H1 (cell line): ENCODE measurements around the gene NEURL1B. TPM values are rescaled to one million over a fixed set of nuclear protein-coding genes. Genes with fewer than 3 reads are reported as not detected.

ENCODE experiments used
- CTCF ChIA-PET: fragments of 300-600 bp; sonication (Branson Sonifier 250); formaldehyde crosslinking; loops from one replicate; lab custom pipeline; 2021; ENCODE audit not compliant: partially characterized antibody; lab: Charles Lee
- POLR2A ChIA-PET: fragments of 300-600 bp; sonication (Branson Sonifier 250); formaldehyde crosslinking; loops from one replicate; lab custom pipeline; 2021; ENCODE audit warnings: inconsistent platforms; ENCODE audit not compliant: partially characterized antibody; lab: Charles Lee
- DNase-seq, 2 experiments: peaks; one replicate each; pipeline versions ENCODE4 v3.0.0 to v3.0.0-alpha.2; 2010 to 2022; ENCODE audit warnings: low spot score in 2 of 2, low read depth in 1 of 2, mixed read lengths in 1 of 2
- FAIRE-seq: peaks from 2 replicates; lab custom pipeline; 2011; peaks lifted over from hg19 to GRCh38; lab: Jason Lieb, UNC
- H2AFZ ChIP-seq: 2 replicates; pipeline ENCODE4 v1.8.1; 2012; ENCODE audit warnings: low read length, inconsistent platforms
- H2AK5ac ChIP-seq: 2 replicates; pipeline ENCODE4 v1.6.1; 2013; ENCODE audit warnings: low read depth, low read length
- H2BK120ac ChIP-seq: replicated peaks from 2 replicates; pipeline ENCODE3; 2013; ENCODE audit warnings: low read depth, low read length, inconsistent platforms
- H2BK12ac ChIP-seq: 2 replicates; pipeline ENCODE4 v1.6.1; 2013; ENCODE audit warnings: low read depth, low read length
- H2BK15ac ChIP-seq: 2 replicates; pipeline ENCODE4 v1.6.1; 2013; ENCODE audit warnings: low read length
- H2BK20ac ChIP-seq: 2 replicates; pipeline ENCODE4 v1.6.1; 2013; ENCODE audit warnings: low read length
- H2BK5ac ChIP-seq: 2 replicates; pipeline ENCODE4 v1.6.1; 2013; ENCODE audit warnings: low read depth, low read length
- H3K14ac ChIP-seq: 2 replicates; pipeline ENCODE4 v1.6.1; 2013; ENCODE audit warnings: inconsistent platforms; ENCODE audit not compliant: insufficient read length
- H3K18ac ChIP-seq: 2 replicates; pipeline ENCODE4 v1.6.1; 2013; ENCODE audit warnings: low read length; ENCODE audit errors: extremely low read depth
- H3K23ac ChIP-seq: 2 replicates; pipeline ENCODE4 v1.6.1; 2013; ENCODE audit warnings: inconsistent platforms; ENCODE audit not compliant: insufficient read length
- H3K23me2 ChIP-seq: 2 replicates; pipeline ENCODE4 v1.6.1; 2013; ENCODE audit warnings: low read depth, low read length
- H3K27ac ChIP-seq: 2 replicates; pipeline ENCODE4 v1.6.1; 2011; ENCODE audit warnings: low read depth, low read length, inconsistent platforms
- H3K27me3 ChIP-seq, 4 experiments: replicated peaks in 1 of 4; 1 replicate in 1 of 4; 2 replicates in 3 of 4; pipeline versions ENCODE4 v1.6.1 to v1.8.1; 2011 to 2013; ENCODE audit warnings: low read length in 3 of 4, mild to moderate bottlenecking in 3 of 4, inconsistent platforms in 2 of 4, mixed read lengths in 2 of 4, moderate library complexity in 1 of 4; ENCODE audit not compliant: control insufficient read depth in 3 of 4, insufficient read depth in 3 of 4; ENCODE audit errors: extremely low read depth in 1 of 4
- H3K36me3 ChIP-seq, 4 experiments: 2 replicates each; pipeline versions ENCODE4 v1.6.1 to v1.8.1; 2011 to 2013; ENCODE audit warnings: mild to moderate bottlenecking in 4 of 4, low read length in 3 of 4, moderate library complexity in 2 of 4, control low read depth in 1 of 4, inconsistent platforms in 1 of 4; ENCODE audit not compliant: insufficient read depth in 4 of 4, control insufficient read depth in 2 of 4
- H3K4ac ChIP-seq: replicated peaks from 2 replicates; pipeline ENCODE3; 2013; ENCODE audit warnings: low read length, low read depth, mixed read lengths, inconsistent platforms; ENCODE audit not compliant: insufficient read length
- H3K4me1 ChIP-seq, 4 experiments: replicated peaks in 1 of 4; 1 replicate in 1 of 4; 2 replicates in 3 of 4; pipeline versions ENCODE4 v1.6.1 to v1.8.1; 2011 to 2013; ENCODE audit warnings: low read length in 3 of 4, inconsistent platforms in 2 of 4, mixed read lengths in 1 of 4; ENCODE audit not compliant: insufficient read depth in 4 of 4, control insufficient read depth in 3 of 4
- H3K4me2 ChIP-seq, 2 experiments: 2 replicates each; pipeline versions ENCODE4 v1.6.1 to v1.8.1; 2011 to 2013; ENCODE audit warnings: low read depth in 2 of 2, low read length in 2 of 2, control low read depth in 1 of 2, inconsistent platforms in 1 of 2, mild to moderate bottlenecking in 1 of 2; ENCODE audit not compliant: insufficient read depth in 1 of 2
- H3K4me3 ChIP-seq, 4 experiments: fragments of 200-600, 300-600 bp in 1 of 4; sonication (generic), shearing (Covaris generic), sonication (Bioruptor Twin) in 1 of 4; 2 replicates each; pipeline versions ENCODE4 v1.5.1 to v1.8.1; 2011 to 2016; ENCODE audit warnings: low read length in 4 of 4, low read depth in 3 of 4, control low read depth in 2 of 4, inconsistent platforms in 2 of 4, mild to moderate bottlenecking in 2 of 4, mixed read lengths in 1 of 4, moderate library complexity in 1 of 4; ENCODE audit not compliant: insufficient read depth in 2 of 4; ENCODE audit errors: extremely low read depth in 1 of 4
- H3K56ac ChIP-seq: replicated peaks from 2 replicates; pipeline ENCODE3; 2013; ENCODE audit warnings: low read depth, mild to moderate bottlenecking, mixed read lengths, low read length, inconsistent platforms; ENCODE audit not compliant: insufficient read length
- H3K79me1 ChIP-seq: 2 replicates; pipeline ENCODE4 v1.6.1; 2013; ENCODE audit warnings: low read depth, low read length, control low read depth
- H3K79me2 ChIP-seq, 2 experiments: 2 replicates each; pipeline versions ENCODE4 v1.6.1 to v1.8.1; 2012 to 2013; ENCODE audit warnings: low read length in 2 of 2, mild to moderate bottlenecking in 2 of 2, inconsistent platforms in 1 of 2; ENCODE audit not compliant: insufficient read depth in 2 of 2, control insufficient read depth in 1 of 2
- H3K9ac ChIP-seq, 4 experiments: replicated peaks in 1 of 4; 1 replicate in 1 of 4; 2 replicates in 3 of 4; pipeline versions ENCODE4 v1.6.1 to v1.8.1; 2011 to 2013; ENCODE audit warnings: low read depth in 3 of 4, low read length in 3 of 4, control low read depth in 2 of 4, mild to moderate bottlenecking in 2 of 4, moderate library complexity in 2 of 4, inconsistent platforms in 1 of 4; ENCODE audit errors: extremely low read depth in 1 of 4
- H3K9me3 ChIP-seq, 2 experiments: 2 replicates each; pipeline versions ENCODE4 v1.6.1 to v1.8.1; 2012 to 2013; ENCODE audit warnings: mild to moderate bottlenecking in 2 of 2, moderate library complexity in 2 of 2, control low read depth in 1 of 2, inconsistent platforms in 1 of 2, low read depth in 1 of 2, low read length in 1 of 2, mixed read lengths in 1 of 2; ENCODE audit not compliant: insufficient read depth in 2 of 2
- H4K20me1 ChIP-seq, 2 experiments: replicated peaks in 1 of 2; 2 replicates each; pipeline versions ENCODE3 to v1.8.1; 2011 to 2013; ENCODE audit warnings: inconsistent platforms in 2 of 2, low read length in 2 of 2, mild to moderate bottlenecking in 1 of 2; ENCODE audit not compliant: insufficient read depth in 2 of 2, control insufficient read depth in 1 of 2
- H4K5ac ChIP-seq: 2 replicates; pipeline ENCODE4 v1.6.1; 2013; ENCODE audit warnings: low read length, low read depth, mixed read lengths, inconsistent platforms; ENCODE audit not compliant: insufficient read length
- H4K8ac ChIP-seq: 2 replicates; pipeline ENCODE4 v1.8.0; 2013; ENCODE audit warnings: mild to moderate bottlenecking, moderate library complexity, low read length, inconsistent platforms; ENCODE audit not compliant: insufficient read depth; ENCODE audit errors: extremely low read depth
- H4K91ac ChIP-seq: replicated peaks from 2 replicates; pipeline ENCODE3; 2013; ENCODE audit warnings: low read length, mixed read lengths, inconsistent platforms; ENCODE audit not compliant: insufficient read length
- ASH2L ChIP-seq: fragments of 200-600, 300-600 bp; sonication (generic); IDR thresholded peaks from one replicate; pipeline ENCODE4 v1.7.1; 2017; ENCODE audit warnings: low read length
- JUND ChIP-seq: IDR thresholded peaks from 2 replicates; pipeline ENCODE4 v1.6.1; 2011; ENCODE audit warnings: mild to moderate bottlenecking, improper control_type of control experiment, low read length
- RAD21 ChIP-seq, 2 experiments: IDR thresholded peaks in 1 of 2; conservative IDR thresholded peaks in 1 of 2; 2 replicates each; pipeline ENCODE4 v1.6.1; 2011; ENCODE audit warnings: low read depth in 2 of 2, low read length in 2 of 2, improper control_type of control experiment in 1 of 2, inconsistent platforms in 1 of 2, mild to moderate bottlenecking in 1 of 2, moderate library complexity in 1 of 2
- RFX5 ChIP-seq: IDR thresholded peaks from 2 replicates; pipeline ENCODE4 v1.6.1; 2011; ENCODE audit warnings: low read depth, low read length, improper control_type of control experiment, borderline replicate concordance
- TBP ChIP-seq: IDR thresholded peaks from 2 replicates; pipeline ENCODE4 v1.6.1; 2011; ENCODE audit warnings: low read depth, low read length, improper control_type of control experiment
- YY1 ChIP-seq: IDR thresholded peaks from 2 replicates; pipeline ENCODE4 v1.6.1; 2011; ENCODE audit warnings: low read depth, mild to moderate bottlenecking, low read length
- WGBS, 2 experiments: shearing (Covaris generic) in 1 of 2; methylation state at CpG; one replicate each; pipeline versions ENCODE4 v1.1.6 to v1.1.7; 2013 to 2015; ENCODE audit warnings: low lambda C conversion rate in 2 of 2, mixed read lengths in 2 of 2, inconsistent platforms in 1 of 2, low coverage in 1 of 2, missing lambda C conversion rate in 1 of 2; ENCODE audit not compliant: insufficient replicate concordance in 2 of 2, insufficient coverage in 1 of 2, insufficient read length in 1 of 2; ENCODE audit errors: extremely low coverage in 1 of 2, missing lambda C conversion rate in 1 of 2; 5-methylcytosine and 5-hydroxymethylcytosine counted together
- polyA plus RNA-seq, 7 experiments: library from polyadenylated mRNA; depleted of rRNA in 3 of 7; stranded (reverse) in 5 of 7; unstranded in 2 of 7; fragments of >200 nt in 5 of 7; fragments of 200-250 nt in 2 of 7; gene quantifications; 1 replicate in 5 of 7; 2 replicates in 1 of 7; 4 replicates in 1 of 7; pipeline versions ENCODE4 v1.2.1 to v1.2.3, GENCODE V29; 2011 to 2013; ENCODE audit warnings: missing spikeins in 2 of 7, mixed read lengths in 2 of 7
- total RNA-seq: library from RNA; stranded (reverse); fragmentation: NEBNext Ultra II Directional; extraction: Animal tissue kit (Norgen Biotek cat#: 25700); gene quantifications from 2 replicates; pipeline ENCODE4 v1.2.1, GENCODE V29; 2021
- TF ChIP-seq, protein P1 (sequence below): IDR thresholded peaks from 2 replicates; pipeline ENCODE4 v1.6.1; 2011; ENCODE audit warnings: low read length, improper control_type of control experiment

NEURL1B gene
- total and polyA plus RNA-seq, 2 of the 8 experiments (the other 6 are each of a cell fraction or from before 2014, with no cell fraction given), result 3.3 to 6.1 TPM

DNA sequence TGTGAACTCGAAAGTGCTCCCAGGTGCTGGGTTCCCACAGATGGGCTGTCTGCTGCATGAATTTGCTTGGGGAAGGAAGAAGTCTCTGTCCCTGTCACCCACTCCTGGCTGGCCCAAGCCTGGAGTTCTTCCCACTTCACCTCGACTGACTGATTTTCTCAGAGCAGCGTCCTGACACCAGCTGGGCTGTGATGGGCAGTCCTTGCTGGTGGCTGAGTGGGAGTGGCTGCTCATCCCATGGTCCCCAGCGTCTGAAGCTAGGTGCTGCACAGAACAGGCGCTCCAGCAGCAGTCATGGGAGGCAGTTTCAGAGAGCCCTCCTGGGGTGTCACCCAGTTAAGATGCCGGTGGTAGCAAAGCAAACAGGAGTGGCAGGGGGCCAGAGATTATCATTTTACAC, 10.1 kb upstream of the NEURL1B start:
- Histone ChIP-seq H3K4me2 (no peak overlapping the region), H2AK5ac (no peak overlapping the region), H2BK15ac (no peak overlapping the region), H3K79me1 (no peaks in the 10 kb centered on the region), H4K8ac (peak overlapping the region; percentile 47; the same call in 1 of the 2 replicates), H3K27ac (no peak overlapping the region), H4K20me1 (no peaks in the 10 kb centered on the region), H3K14ac (no peak overlapping the region), H4K5ac (no peak overlapping the region), H4K91ac (no peak overlapping the region), H3K27me3 (no peaks in the 10 kb centered on the region; a peak in 1 of 7 replicates), H3K4me3 (no peak overlapping the region), H3K9ac (no peak overlapping the region), H2BK12ac (peak overlapping the region; percentile 97; the same call in 1 of the 2 replicates), H3K23me2 (no peaks in the 10 kb centered on the region), H3K4me1 (peaks cover 5 to 14% (median 7%) of the 10 kb centered on the region in 4 experiments), H3K36me3 (no peaks in the 10 kb centered on the region), H3K9me3 (no peaks in the 10 kb centered on the region), H3K4ac (no peak overlapping the region), H2AFZ (0 out of 2 replicates have a peak overlapping the region, but pooled peaks have one; percentile 1), H2BK5ac (no peak overlapping the region), H3K56ac (no peak overlapping the region), H2BK120ac (no peak overlapping the region), H3K18ac (0 out of 2 replicates have a peak overlapping the region, but pooled peaks have one; percentile 29), H2BK20ac (no peak overlapping the region), H3K23ac (no peak overlapping the region), H3K79me2 (no peaks in the 10 kb centered on the region)
- ChIA-PET POLR2A (no interaction called here), CTCF (interaction anchor here (1.1 to 2.3 kb wide), 4 partner anchors 11 to 152 kb away, joined by 3 to 10 read pairs (median 6); partner anchors contain the start of gene NEURL1B)
- 88% methylated on average over 6 of the region's 6 CpGs; no CpG with 5 or more reads in 1 of the 2 experiments for WGBS, 2 experiments
- DNase-seq (no peak), FAIRE-seq (no peak)
- TF ChIP-seq RAD21 (IDR thresholded peaks at IDR 0.05 in 1 of 2, conservative IDR thresholded peaks at IDR 0.05 in 1 of 2; ENCODE audit: low read depth in 2 of 2, low read length in 2 of 2) (no peak), YY1 (no peak), TBP (no peak), RFX5 (no peak), ASH2L (no peak), JUND (no peak)
- TF ChIP-seq, protein P1, sequence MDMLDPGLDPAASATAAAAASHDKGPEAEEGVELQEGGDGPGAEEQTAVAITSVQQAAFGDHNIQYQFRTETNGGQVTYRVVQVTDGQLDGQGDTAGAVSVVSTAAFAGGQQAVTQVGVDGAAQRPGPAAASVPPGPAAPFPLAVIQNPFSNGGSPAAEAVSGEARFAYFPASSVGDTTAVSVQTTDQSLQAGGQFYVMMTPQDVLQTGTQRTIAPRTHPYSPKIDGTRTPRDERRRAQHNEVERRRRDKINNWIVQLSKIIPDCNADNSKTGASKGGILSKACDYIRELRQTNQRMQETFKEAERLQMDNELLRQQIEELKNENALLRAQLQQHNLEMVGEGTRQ, result no peak
